ENCODE data around the gene PSMF1.

GRCh38 chr20:1177680-1178079 is 59.3 kb downstream of the PSMF1 start:
- TF ChIP-seq CTCF (IDR thresholded peaks at IDR 0.05; ENCODE audit: low read length) (no peak), EZH2 (optimal IDR thresholded peaks at IDR 0.05; ENCODE audit: low read depth, low read length) (no peak)

Measured in MM.1S (cell line).